Measurements from ENCODE around the gene PKNOX2.

GRCh38 chr11:125162743-125163142 is 1.8 kb upstream of the PKNOX2 start:
- TF ChIP-seq CTCF (IDR thresholded peaks at IDR 0.05), result no peak
- no peak for TF ChIP-seq EP300 (IDR thresholded peaks at IDR 0.05)
- TF ChIP-seq POLR2AphosphoS5 (IDR thresholded peaks at IDR 0.05), result no peak

All from sigmoid colon (tissue), 4 donors.